Measurements from ENCODE around the gene GPBAR1.

Gene GPBAR1

DNA sequence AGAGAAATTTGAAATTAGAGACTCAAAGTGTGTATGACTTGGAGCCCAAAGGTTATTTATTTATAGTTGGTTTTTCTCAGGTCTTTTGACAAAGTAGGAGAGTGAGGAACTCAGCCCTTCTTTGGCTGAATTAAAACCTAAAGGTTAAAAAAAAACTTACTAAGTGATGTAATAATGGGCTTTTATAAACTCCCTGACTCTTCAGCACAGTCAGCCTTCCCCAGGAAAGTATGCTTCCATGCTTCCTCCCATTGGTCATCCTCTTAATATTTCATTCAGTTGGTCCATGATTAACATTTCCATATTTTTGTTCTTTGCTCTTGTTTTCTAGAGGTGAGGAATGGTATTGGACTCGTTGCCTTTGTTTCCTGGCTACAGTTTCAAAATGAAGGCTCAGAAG, 36.6 kb upstream of the GPBAR1 start:
- DNase-seq, result no peak
- Histone ChIP-seq H3K9me2 (replicated peaks; ENCODE audit: insufficient read depth, low read length) (no peaks in the 10 kb centered on the region), H3K4me2 (ENCODE audit: low read depth, low read length) (peak overlapping the region; percentile 88; the same call in 1 of the 2 replicates), H4K20me1 (ENCODE audit: insufficient read depth, low read length) (peaks cover 11% of the 10 kb centered on the region; the same call in 1 of the 2 replicates), H3K27ac (ENCODE audit: low read length) (no peak overlapping the region), H3F3A (ENCODE audit: insufficient read depth, low read length) (peaks cover 82% of the 10 kb centered on the region), H3K9ac (ENCODE audit: low read length) (no peak overlapping the region), H3K4me1 (ENCODE audit: low read length) (peaks cover 76% of the 10 kb centered on the region), H3K27me3 (replicated peaks; ENCODE audit: insufficient read depth, low read length) (no peaks in the 10 kb centered on the region), H2AFZ (ENCODE audit: low read length) (no peak overlapping the region), H3K4me3 (ENCODE audit: low read length) (no peak overlapping the region), H3K36me3 (replicated peaks; ENCODE audit: insufficient read depth, low read length) (peaks cover 14% of the 10 kb centered on the region; the same call in 1 of the 2 replicates), H3K79me2 (ENCODE audit: low read length) (peaks cover 87% of the 10 kb centered on the region), H3K9me3 (replicated peaks; ENCODE audit: insufficient read depth, low read length) (no peaks in the 10 kb centered on the region)
- TF ChIP-seq, protein P1, sequence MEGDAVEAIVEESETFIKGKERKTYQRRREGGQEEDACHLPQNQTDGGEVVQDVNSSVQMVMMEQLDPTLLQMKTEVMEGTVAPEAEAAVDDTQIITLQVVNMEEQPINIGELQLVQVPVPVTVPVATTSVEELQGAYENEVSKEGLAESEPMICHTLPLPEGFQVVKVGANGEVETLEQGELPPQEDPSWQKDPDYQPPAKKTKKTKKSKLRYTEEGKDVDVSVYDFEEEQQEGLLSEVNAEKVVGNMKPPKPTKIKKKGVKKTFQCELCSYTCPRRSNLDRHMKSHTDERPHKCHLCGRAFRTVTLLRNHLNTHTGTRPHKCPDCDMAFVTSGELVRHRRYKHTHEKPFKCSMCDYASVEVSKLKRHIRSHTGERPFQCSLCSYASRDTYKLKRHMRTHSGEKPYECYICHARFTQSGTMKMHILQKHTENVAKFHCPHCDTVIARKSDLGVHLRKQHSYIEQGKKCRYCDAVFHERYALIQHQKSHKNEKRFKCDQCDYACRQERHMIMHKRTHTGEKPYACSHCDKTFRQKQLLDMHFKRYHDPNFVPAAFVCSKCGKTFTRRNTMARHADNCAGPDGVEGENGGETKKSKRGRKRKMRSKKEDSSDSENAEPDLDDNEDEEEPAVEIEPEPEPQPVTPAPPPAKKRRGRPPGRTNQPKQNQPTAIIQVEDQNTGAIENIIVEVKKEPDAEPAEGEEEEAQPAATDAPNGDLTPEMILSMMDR (IDR thresholded peaks at IDR 0.05; ENCODE audit: low read length), result no peak
- no peak for TF ChIP-seq EZH2phosphoT487 (IDR thresholded peaks at IDR 0.05; ENCODE audit: low read length)

DNA sequence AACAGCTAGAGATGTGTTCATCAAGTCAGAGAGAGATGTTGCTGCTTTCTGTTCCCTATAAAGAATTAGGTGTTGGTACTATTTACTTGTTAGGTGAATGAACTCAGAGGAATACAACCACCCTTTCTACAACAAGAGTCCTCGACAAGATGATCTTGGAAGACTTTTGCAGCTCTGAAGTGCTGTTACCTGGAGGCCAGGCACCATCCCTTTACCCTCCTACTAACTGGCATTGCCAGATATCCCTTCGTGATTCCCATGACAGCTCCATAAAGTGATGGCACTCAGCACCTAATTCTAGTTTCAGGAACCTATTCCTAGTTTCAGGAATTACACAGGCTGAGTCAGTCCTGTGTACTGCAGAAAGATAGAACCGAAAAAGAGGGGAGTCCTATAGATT, 33.9 kb upstream of the GPBAR1 start:
- peak overlapping the region; percentile 20; the same call in 1 of the 2 replicates for H3K27ac ChIP-seq (ENCODE audit: low read length)
- H3K9ac ChIP-seq (ENCODE audit: low read length), result no peak overlapping the region
- TF ChIP-seq, protein P1 (IDR thresholded peaks at IDR 0.05; ENCODE audit: low read length), result no peak
- TF ChIP-seq EZH2 (optimal IDR thresholded peaks at IDR 0.05; ENCODE audit: low read depth, low read length), result no peak
- no peak for TF ChIP-seq EZH2phosphoT487 (IDR thresholded peaks at IDR 0.05; ENCODE audit: low read length)
- no peak overlapping the region for H3K4me3 ChIP-seq (ENCODE audit: low read length)
- no peak overlapping the region for H3K4me2 ChIP-seq (ENCODE audit: low read depth, low read length)
- no peaks in the 10 kb centered on the region for H3K9me2 ChIP-seq (replicated peaks; ENCODE audit: insufficient read depth, low read length)
- H3K9me3 ChIP-seq (replicated peaks; ENCODE audit: insufficient read depth, low read length), result no peaks in the 10 kb centered on the region
- peaks cover 83% of the 10 kb centered on the region for H3K4me1 ChIP-seq (ENCODE audit: low read length)
- H3K36me3 ChIP-seq (replicated peaks; ENCODE audit: insufficient read depth, low read length), result peaks cover 10% of the 10 kb centered on the region
- H3K27me3 ChIP-seq (replicated peaks; ENCODE audit: insufficient read depth, low read length), result no peaks in the 10 kb centered on the region
- peaks cover 7% of the 10 kb centered on the region; the same call in 1 of the 2 replicates for H4K20me1 ChIP-seq (ENCODE audit: insufficient read depth, low read length)
- H3F3A ChIP-seq (ENCODE audit: insufficient read depth, low read length), result peaks cover 74% of the 10 kb centered on the region
- no peak overlapping the region for H2AFZ ChIP-seq (ENCODE audit: low read length)
- H3K79me2 ChIP-seq (ENCODE audit: low read length), result peaks cover 77% of the 10 kb centered on the region
- DNase-seq, result no peak

DNA sequence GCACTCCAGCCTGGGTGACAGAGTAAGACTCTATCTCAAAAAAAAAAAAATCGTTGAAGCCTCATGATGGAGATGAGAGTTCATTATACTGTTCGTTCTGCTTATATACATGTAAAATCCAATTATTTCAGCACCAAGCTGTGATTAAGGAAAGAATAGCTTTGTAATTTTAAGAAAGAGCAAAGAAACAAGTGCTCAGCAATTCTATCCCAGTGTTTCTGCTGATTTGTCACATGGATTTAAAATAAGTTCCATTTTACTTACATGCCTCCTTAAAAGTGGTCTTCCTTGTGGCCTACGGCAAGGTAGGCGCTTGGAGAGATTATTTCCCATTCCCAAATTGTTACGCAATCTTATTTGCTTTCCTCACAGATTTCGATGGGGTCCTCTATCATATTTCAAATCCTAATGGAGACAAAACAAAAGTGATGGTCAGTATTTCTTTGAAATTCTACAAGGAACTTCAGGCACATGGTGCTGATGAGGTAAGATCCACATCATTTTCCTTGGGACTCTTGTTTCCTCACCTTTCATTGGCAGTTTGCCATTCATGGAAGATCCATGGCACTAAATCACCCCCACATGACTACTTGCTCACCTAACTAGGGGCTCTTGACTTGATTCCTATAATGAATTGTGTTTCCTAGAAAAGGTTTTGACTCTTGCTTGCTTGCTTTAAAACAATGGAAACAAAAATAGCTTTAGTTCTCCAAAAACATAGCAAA, 32.3 kb upstream of the GPBAR1 start:
- Histone ChIP-seq H3F3A (ENCODE audit: insufficient read depth, low read length) (peaks cover 59% of the 10 kb centered on the region), H3K4me1 (ENCODE audit: low read length) (peaks cover 67% of the 10 kb centered on the region), H3K9me3 (replicated peaks; ENCODE audit: insufficient read depth, low read length) (no peaks in the 10 kb centered on the region), H4K20me1 (ENCODE audit: insufficient read depth, low read length) (peaks cover 3% of the 10 kb centered on the region; the same call in 1 of the 2 replicates), H3K4me3 (ENCODE audit: low read length) (peak overlapping the region; percentile 26), H3K36me3 (replicated peaks; ENCODE audit: insufficient read depth, low read length) (peaks cover 8% of the 10 kb centered on the region), H2AFZ (ENCODE audit: low read length) (no peak overlapping the region), H3K27ac (ENCODE audit: low read length) (peak overlapping the region; percentile 92), H3K27me3 (replicated peaks; ENCODE audit: insufficient read depth, low read length) (no peaks in the 10 kb centered on the region), H3K9me2 (replicated peaks; ENCODE audit: insufficient read depth, low read length) (no peaks in the 10 kb centered on the region), H3K79me2 (ENCODE audit: low read length) (peaks cover 76% of the 10 kb centered on the region), H3K4me2 (ENCODE audit: low read depth, low read length) (peak overlapping the region; percentile 64), H3K9ac (ENCODE audit: low read length) (peak overlapping the region; percentile 9; the same call in 1 of the 2 replicates)
- TF ChIP-seq EZH2 (optimal IDR thresholded peaks at IDR 0.05; ENCODE audit: low read depth, low read length) (no peak), EZH2phosphoT487 (IDR thresholded peaks at IDR 0.05; ENCODE audit: low read length) (no peak)
- TF ChIP-seq, protein P1 (IDR thresholded peaks at IDR 0.05; ENCODE audit: low read length), result no peak
- no peak for DNase-seq
